H1 (cell line): ENCODE results near the gene B4GALNT3. TPM values are rescaled to one million over a fixed set of nuclear protein-coding genes. Genes with fewer than 3 reads are reported as not detected.

Source experiments
- CTCF ChIA-PET: fragments of 300-600 bp; sonication (Branson Sonifier 250); formaldehyde crosslinking; loops from one replicate; lab custom pipeline; 2021; ENCODE audit not compliant: partially characterized antibody; lab: Charles Lee
- POLR2A ChIA-PET: fragments of 300-600 bp; sonication (Branson Sonifier 250); formaldehyde crosslinking; loops from one replicate; lab custom pipeline; 2021; ENCODE audit warnings: inconsistent platforms; ENCODE audit not compliant: partially characterized antibody; lab: Charles Lee
- DNase-seq, 2 experiments: peaks; one replicate each; pipeline versions ENCODE4 v3.0.0 to v3.0.0-alpha.2; 2010 to 2022; ENCODE audit warnings: low spot score in 2 of 2, low read depth in 1 of 2, mixed read lengths in 1 of 2
- FAIRE-seq: peaks from 2 replicates; lab custom pipeline; 2011; peaks lifted over from hg19 to GRCh38; lab: Jason Lieb, UNC
- H2AFZ ChIP-seq: 2 replicates; pipeline ENCODE4 v1.8.1; 2012; ENCODE audit warnings: low read length, inconsistent platforms
- H2AK5ac ChIP-seq: 2 replicates; pipeline ENCODE4 v1.6.1; 2013; ENCODE audit warnings: low read depth, low read length
- H2BK120ac ChIP-seq: replicated peaks from 2 replicates; pipeline ENCODE3; 2013; ENCODE audit warnings: low read depth, low read length, inconsistent platforms
- H2BK12ac ChIP-seq: 2 replicates; pipeline ENCODE4 v1.6.1; 2013; ENCODE audit warnings: low read depth, low read length
- H2BK15ac ChIP-seq: 2 replicates; pipeline ENCODE4 v1.6.1; 2013; ENCODE audit warnings: low read length
- H2BK20ac ChIP-seq: 2 replicates; pipeline ENCODE4 v1.6.1; 2013; ENCODE audit warnings: low read length
- H2BK5ac ChIP-seq: 2 replicates; pipeline ENCODE4 v1.6.1; 2013; ENCODE audit warnings: low read depth, low read length
- H3K14ac ChIP-seq: 2 replicates; pipeline ENCODE4 v1.6.1; 2013; ENCODE audit warnings: inconsistent platforms; ENCODE audit not compliant: insufficient read length
- H3K18ac ChIP-seq: 2 replicates; pipeline ENCODE4 v1.6.1; 2013; ENCODE audit warnings: low read length; ENCODE audit errors: extremely low read depth
- H3K23ac ChIP-seq: 2 replicates; pipeline ENCODE4 v1.6.1; 2013; ENCODE audit warnings: inconsistent platforms; ENCODE audit not compliant: insufficient read length
- H3K23me2 ChIP-seq: 2 replicates; pipeline ENCODE4 v1.6.1; 2013; ENCODE audit warnings: low read depth, low read length
- H3K27ac ChIP-seq: 2 replicates; pipeline ENCODE4 v1.6.1; 2011; ENCODE audit warnings: low read depth, low read length, inconsistent platforms
- H3K27me3 ChIP-seq, 4 experiments: replicated peaks in 1 of 4; 1 replicate in 1 of 4; 2 replicates in 3 of 4; pipeline versions ENCODE4 v1.6.1 to v1.8.1; 2011 to 2013; ENCODE audit warnings: low read length in 3 of 4, mild to moderate bottlenecking in 3 of 4, inconsistent platforms in 2 of 4, mixed read lengths in 2 of 4, moderate library complexity in 1 of 4; ENCODE audit not compliant: control insufficient read depth in 3 of 4, insufficient read depth in 3 of 4; ENCODE audit errors: extremely low read depth in 1 of 4
- H3K36me3 ChIP-seq, 4 experiments: 2 replicates each; pipeline versions ENCODE4 v1.6.1 to v1.8.1; 2011 to 2013; ENCODE audit warnings: mild to moderate bottlenecking in 4 of 4, low read length in 3 of 4, moderate library complexity in 2 of 4, control low read depth in 1 of 4, inconsistent platforms in 1 of 4; ENCODE audit not compliant: insufficient read depth in 4 of 4, control insufficient read depth in 2 of 4
- H3K4ac ChIP-seq: replicated peaks from 2 replicates; pipeline ENCODE3; 2013; ENCODE audit warnings: low read length, low read depth, mixed read lengths, inconsistent platforms; ENCODE audit not compliant: insufficient read length
- H3K4me1 ChIP-seq, 4 experiments: replicated peaks in 1 of 4; 1 replicate in 1 of 4; 2 replicates in 3 of 4; pipeline versions ENCODE4 v1.6.1 to v1.8.1; 2011 to 2013; ENCODE audit warnings: low read length in 3 of 4, inconsistent platforms in 2 of 4, mixed read lengths in 1 of 4; ENCODE audit not compliant: insufficient read depth in 4 of 4, control insufficient read depth in 3 of 4
- H3K4me2 ChIP-seq, 2 experiments: 2 replicates each; pipeline versions ENCODE4 v1.6.1 to v1.8.1; 2011 to 2013; ENCODE audit warnings: low read depth in 2 of 2, low read length in 2 of 2, control low read depth in 1 of 2, inconsistent platforms in 1 of 2, mild to moderate bottlenecking in 1 of 2; ENCODE audit not compliant: insufficient read depth in 1 of 2
- H3K4me3 ChIP-seq, 4 experiments: fragments of 200-600, 300-600 bp in 1 of 4; sonication (generic), shearing (Covaris generic), sonication (Bioruptor Twin) in 1 of 4; 2 replicates each; pipeline versions ENCODE4 v1.5.1 to v1.8.1; 2011 to 2016; ENCODE audit warnings: low read length in 4 of 4, low read depth in 3 of 4, control low read depth in 2 of 4, inconsistent platforms in 2 of 4, mild to moderate bottlenecking in 2 of 4, mixed read lengths in 1 of 4, moderate library complexity in 1 of 4; ENCODE audit not compliant: insufficient read depth in 2 of 4; ENCODE audit errors: extremely low read depth in 1 of 4
- H3K56ac ChIP-seq: replicated peaks from 2 replicates; pipeline ENCODE3; 2013; ENCODE audit warnings: low read depth, mild to moderate bottlenecking, mixed read lengths, low read length, inconsistent platforms; ENCODE audit not compliant: insufficient read length
- H3K79me1 ChIP-seq: 2 replicates; pipeline ENCODE4 v1.6.1; 2013; ENCODE audit warnings: low read depth, low read length, control low read depth
- H3K79me2 ChIP-seq, 2 experiments: 2 replicates each; pipeline versions ENCODE4 v1.6.1 to v1.8.1; 2012 to 2013; ENCODE audit warnings: low read length in 2 of 2, mild to moderate bottlenecking in 2 of 2, inconsistent platforms in 1 of 2; ENCODE audit not compliant: insufficient read depth in 2 of 2, control insufficient read depth in 1 of 2
- H3K9ac ChIP-seq, 4 experiments: replicated peaks in 1 of 4; 1 replicate in 1 of 4; 2 replicates in 3 of 4; pipeline versions ENCODE4 v1.6.1 to v1.8.1; 2011 to 2013; ENCODE audit warnings: low read depth in 3 of 4, low read length in 3 of 4, control low read depth in 2 of 4, mild to moderate bottlenecking in 2 of 4, moderate library complexity in 2 of 4, inconsistent platforms in 1 of 4; ENCODE audit errors: extremely low read depth in 1 of 4
- H3K9me3 ChIP-seq, 2 experiments: 2 replicates each; pipeline versions ENCODE4 v1.6.1 to v1.8.1; 2012 to 2013; ENCODE audit warnings: mild to moderate bottlenecking in 2 of 2, moderate library complexity in 2 of 2, control low read depth in 1 of 2, inconsistent platforms in 1 of 2, low read depth in 1 of 2, low read length in 1 of 2, mixed read lengths in 1 of 2; ENCODE audit not compliant: insufficient read depth in 2 of 2
- H4K20me1 ChIP-seq, 2 experiments: replicated peaks in 1 of 2; 2 replicates each; pipeline versions ENCODE3 to v1.8.1; 2011 to 2013; ENCODE audit warnings: inconsistent platforms in 2 of 2, low read length in 2 of 2, mild to moderate bottlenecking in 1 of 2; ENCODE audit not compliant: insufficient read depth in 2 of 2, control insufficient read depth in 1 of 2
- H4K5ac ChIP-seq: 2 replicates; pipeline ENCODE4 v1.6.1; 2013; ENCODE audit warnings: low read length, low read depth, mixed read lengths, inconsistent platforms; ENCODE audit not compliant: insufficient read length
- H4K8ac ChIP-seq: 2 replicates; pipeline ENCODE4 v1.8.0; 2013; ENCODE audit warnings: mild to moderate bottlenecking, moderate library complexity, low read length, inconsistent platforms; ENCODE audit not compliant: insufficient read depth; ENCODE audit errors: extremely low read depth
- H4K91ac ChIP-seq: replicated peaks from 2 replicates; pipeline ENCODE3; 2013; ENCODE audit warnings: low read length, mixed read lengths, inconsistent platforms; ENCODE audit not compliant: insufficient read length
- ASH2L ChIP-seq: fragments of 200-600, 300-600 bp; sonication (generic); IDR thresholded peaks from one replicate; pipeline ENCODE4 v1.7.1; 2017; ENCODE audit warnings: low read length
- BACH1 ChIP-seq: IDR thresholded peaks from 2 replicates; pipeline ENCODE4 v1.6.1; 2012; ENCODE audit warnings: low read length, improper control_type of control experiment
- KDM4A ChIP-seq: IDR thresholded peaks from one replicate; pipeline ENCODE4 v1.7.1; 2012; ENCODE audit warnings: low read depth, mild to moderate bottlenecking, moderate library complexity, low read length, inconsistent platforms; ENCODE audit not compliant: severe bottlenecking
- KDM5A ChIP-seq: fragments of 200-600 bp; IDR thresholded peaks from 2 replicates; pipeline ENCODE4 v1.7.1; 2012; ENCODE audit warnings: mild to moderate bottlenecking, low read length, inconsistent platforms, mixed read lengths
- MAFK ChIP-seq: IDR thresholded peaks from 2 replicates; pipeline ENCODE4 v1.6.1; 2012; ENCODE audit warnings: low read depth, mild to moderate bottlenecking, improper control_type of control experiment, low read length
- NANOG ChIP-seq: IDR thresholded peaks from 2 replicates; pipeline ENCODE4 v1.6.1; 2011; ENCODE audit warnings: low read length, low read depth, mild to moderate bottlenecking, inconsistent platforms; ENCODE audit not compliant: insufficient read depth, poor library complexity, severe bottlenecking
- RBBP5 ChIP-seq: IDR thresholded peaks from 2 replicates; pipeline ENCODE4 v1.7.1; 2012; ENCODE audit warnings: low read depth, mild to moderate bottlenecking, inconsistent platforms, low read length, moderate library complexity, borderline replicate concordance
- SRF ChIP-seq: IDR thresholded peaks from 2 replicates; pipeline ENCODE4 v1.6.1; 2011; ENCODE audit warnings: mild to moderate bottlenecking, low read depth, low read length, moderate library complexity
- SUZ12 ChIP-seq: fragments of 200-600 bp; sonication (generic); IDR thresholded peaks from 2 replicates; pipeline ENCODE4 v1.6.1; 2012; ENCODE audit warnings: mild to moderate bottlenecking, inconsistent platforms, low read length, moderate library complexity, mixed read lengths
- WGBS, 2 experiments: shearing (Covaris generic) in 1 of 2; methylation state at CpG; one replicate each; pipeline versions ENCODE4 v1.1.6 to v1.1.7; 2013 to 2015; ENCODE audit warnings: low lambda C conversion rate in 2 of 2, mixed read lengths in 2 of 2, inconsistent platforms in 1 of 2, low coverage in 1 of 2, missing lambda C conversion rate in 1 of 2; ENCODE audit not compliant: insufficient replicate concordance in 2 of 2, insufficient coverage in 1 of 2, insufficient read length in 1 of 2; ENCODE audit errors: extremely low coverage in 1 of 2, missing lambda C conversion rate in 1 of 2; 5-methylcytosine and 5-hydroxymethylcytosine counted together
- polyA plus RNA-seq, 7 experiments: library from polyadenylated mRNA; depleted of rRNA in 3 of 7; stranded (reverse) in 5 of 7; unstranded in 2 of 7; fragments of >200 nt in 5 of 7; fragments of 200-250 nt in 2 of 7; gene quantifications; 1 replicate in 5 of 7; 2 replicates in 1 of 7; 4 replicates in 1 of 7; pipeline versions ENCODE4 v1.2.1 to v1.2.3, GENCODE V29; 2011 to 2013; ENCODE audit warnings: missing spikeins in 2 of 7, mixed read lengths in 2 of 7
- total RNA-seq: library from RNA; stranded (reverse); fragmentation: NEBNext Ultra II Directional; extraction: Animal tissue kit (Norgen Biotek cat#: 25700); gene quantifications from 2 replicates; pipeline ENCODE4 v1.2.1, GENCODE V29; 2021
- TF ChIP-seq, protein P1 (sequence below): IDR thresholded peaks from 2 replicates; pipeline ENCODE4 v1.6.1; 2012; ENCODE audit warnings: inconsistent platforms

B4GALNT3 gene
- total and polyA plus RNA-seq, 2 of the 8 experiments (the other 6 are each of a cell fraction or from before 2014, with no cell fraction given) = 12.5 to 20.3 TPM

DNA sequence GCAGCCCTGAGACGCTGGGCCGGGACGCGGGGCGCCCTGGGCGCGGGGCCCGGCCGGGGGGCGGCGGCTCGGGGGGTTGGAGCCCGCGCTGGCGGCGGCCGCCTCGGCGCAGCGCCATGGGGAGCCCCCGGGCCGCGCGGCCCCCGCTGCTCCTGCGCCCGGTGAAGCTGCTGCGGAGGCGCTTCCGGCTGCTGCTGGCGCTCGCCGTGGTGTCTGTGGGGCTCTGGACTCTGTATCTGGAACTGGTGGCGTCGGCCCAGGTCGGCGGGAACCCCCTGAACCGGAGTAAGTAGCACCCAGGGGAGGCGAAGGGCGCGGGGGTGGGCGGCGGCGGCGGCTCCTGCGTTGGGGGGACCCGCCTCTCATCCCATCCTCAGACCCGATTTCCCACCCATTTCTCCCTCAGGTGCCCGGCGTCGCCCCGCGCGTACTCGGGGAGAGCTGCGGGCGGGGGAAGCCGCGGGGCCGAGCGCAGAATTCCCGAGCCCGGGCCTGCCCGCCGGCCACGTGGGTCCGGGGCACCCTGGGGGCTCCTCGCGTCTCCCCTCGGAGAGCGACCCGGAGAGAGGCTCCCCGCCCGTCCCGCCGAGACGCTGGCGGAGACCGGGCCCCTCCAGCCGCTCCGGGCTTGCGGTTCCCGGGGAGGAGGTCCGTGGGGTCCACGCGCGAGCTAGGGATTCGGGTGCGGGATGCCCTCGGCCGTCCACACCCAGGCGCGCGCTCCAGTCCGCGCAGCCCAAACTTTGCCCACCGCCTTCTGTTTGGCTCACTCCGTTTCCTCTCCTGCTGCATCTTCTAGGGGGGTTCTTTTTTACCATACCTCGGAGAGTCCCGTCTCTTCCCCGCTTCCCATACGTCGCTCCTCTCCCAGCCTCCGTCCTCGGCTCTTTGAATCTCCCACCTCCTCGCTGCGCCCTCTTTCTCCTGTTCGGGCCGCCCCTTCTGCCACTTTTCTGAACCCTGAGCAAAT lies 807 bp downstream of the B4GALNT3 start:
- no peak overlapping the region for H4K5ac ChIP-seq
- H3K4me3 ChIP-seq = peak overlapping the region; percentile 59 to 72 (median 62)
- peaks cover 5 to 6% of the 10 kb centered on the region in 2 experiments for H4K20me1 ChIP-seq
- 4% methylated on average over 60 of the region's 109 CpGs; no CpG with 5 or more reads in 1 of the 2 experiments for WGBS, 2 experiments
- no peak overlapping the region for H2BK20ac ChIP-seq
- H3K27ac ChIP-seq = no peak overlapping the region
- H3K18ac ChIP-seq = no peak overlapping the region
- no peak overlapping the region for H2BK5ac ChIP-seq
- no peak overlapping the region for H4K91ac ChIP-seq
- no peak overlapping the region for H2BK12ac ChIP-seq
- DNase-seq (peak in 1 of 2 experiments; percentile 55), FAIRE-seq (no peak)
- peaks cover 0 to 4% (median 2%) of the 10 kb centered on the region in 4 experiments; a peak in 3 of 7 replicates for H3K4me1 ChIP-seq
- no peaks in the 10 kb centered on the region; the same call in 1 of the 2 replicates for H3K79me1 ChIP-seq
- H2AK5ac ChIP-seq = no peak overlapping the region
- H3K23ac ChIP-seq = no peak overlapping the region
- ChIA-PET CTCF (no interaction called here), POLR2A (interaction anchor here (0.8 to 2.1 kb wide), 2 partner anchors 10 to 16 kb away, joined by 3 to 8 read pairs; no protein-coding TSS in a partner anchor)
- H3K9ac ChIP-seq = peak overlapping the region in 1 of 4 experiments; percentile 78; a peak in 1 of 7 replicates
- no peak overlapping the region for H2AFZ ChIP-seq
- peaks cover 9% of the 10 kb centered on the region; the same call in 1 of the 2 replicates for H3K23me2 ChIP-seq
- no peak overlapping the region for H3K4ac ChIP-seq
- no peaks in the 10 kb centered on the region for H3K36me3 ChIP-seq
- peak overlapping the region; percentile 61 to 88 for H3K4me2 ChIP-seq
- H3K79me2 ChIP-seq = no peaks in the 10 kb centered on the region; a peak in 1 of 4 replicates
- no peak overlapping the region for H2BK15ac ChIP-seq
- peaks cover 0 to 30% (median 16%) of the 10 kb centered on the region in 4 experiments; a peak in 6 of 7 replicates for H3K27me3 ChIP-seq
- no peak overlapping the region for H3K14ac ChIP-seq
- H3K56ac ChIP-seq = no peak overlapping the region
- H2BK120ac ChIP-seq = no peak overlapping the region
- no peaks in the 10 kb centered on the region for H3K9me3 ChIP-seq
- H4K8ac ChIP-seq = no peak overlapping the region
- 0 out of 2 replicates have a peak, but pooled peaks have one; percentile 34 for TF ChIP-seq RBBP5
- TF ChIP-seq BACH1 = 0 out of 2 replicates have a peak, but pooled peaks have one; percentile 19
- TF ChIP-seq SUZ12 = peak; percentile 43
- TF ChIP-seq KDM4A = peak; percentile 73
- TF ChIP-seq ASH2L = no peak
- TF ChIP-seq, protein P1, sequence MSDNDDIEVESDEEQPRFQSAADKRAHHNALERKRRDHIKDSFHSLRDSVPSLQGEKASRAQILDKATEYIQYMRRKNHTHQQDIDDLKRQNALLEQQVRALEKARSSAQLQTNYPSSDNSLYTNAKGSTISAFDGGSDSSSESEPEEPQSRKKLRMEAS = 0 out of 2 replicates have a peak, but pooled peaks have one; percentile 21
- no peak for TF ChIP-seq NANOG
- no peak for TF ChIP-seq KDM5A
- TF ChIP-seq SRF = no peak
- no peak for TF ChIP-seq MAFK
